SK-N-SH treated with all-trans-retinoic acid at 6 μM for 48 hours (cell line): Measurements from ENCODE around the gene TTR.

Experiments
- ATAC-seq: fragments of 200-7000 bp; cut with Tn5 transposase; 3 replicates; pipeline ENCODE4 v1.9.1; 2020; ENCODE audit warnings: mild to moderate bottlenecking, moderate library complexity
- ARNTL ChIP-seq: fragments of 450-650 bp; formaldehyde crosslinking; IDR thresholded peaks from 2 replicates; pipeline ENCODE4 v1.5.0; 2020; ENCODE audit warnings: low read depth, mild to moderate bottlenecking, moderate library complexity, borderline replicate concordance
- BACH2 ChIP-seq: fragments of 250-450 bp; sonication (Bioruptor Pico); IDR thresholded peaks from 2 replicates; pipeline ENCODE4 v1.9.0; 2021; ENCODE audit warnings: mild to moderate bottlenecking, borderline replicate concordance
- CSDC2 ChIP-seq: fragments of 250-450 bp; sonication (Bioruptor Pico); IDR thresholded peaks from 2 replicates; pipeline ENCODE4 v1.5.0; 2020; ENCODE audit warnings: mild to moderate bottlenecking, moderate library complexity
- ESRRG ChIP-seq: fragments of 250-450 bp; sonication (Bioruptor Pico); IDR thresholded peaks from 2 replicates; pipeline ENCODE4 v1.6.1; 2021; ENCODE audit warnings: mild to moderate bottlenecking
- GLIS3 ChIP-seq: fragments of 250-450 bp; sonication (Bioruptor Pico); IDR thresholded peaks from 2 replicates; pipeline ENCODE4 v1.5.0; 2020; ENCODE audit warnings: mild to moderate bottlenecking, moderate library complexity
- OSR1 ChIP-seq: fragments of 250-450 bp; sonication (Bioruptor Pico); IDR thresholded peaks from 2 replicates; pipeline ENCODE4 v1.8.0; 2022; ENCODE audit warnings: moderate library complexity, mild to moderate bottlenecking, inconsistent platforms
- PATZ1 ChIP-seq: fragments of 250-450 bp; sonication (Bioruptor Pico); IDR thresholded peaks from 2 replicates; pipeline ENCODE4 v1.8.0; 2020; ENCODE audit warnings: mild to moderate bottlenecking, moderate library complexity, borderline replicate concordance
- PPARA ChIP-seq: fragments of 250-450 bp; sonication (Bioruptor Pico); IDR thresholded peaks from 2 replicates; pipeline ENCODE4 v1.5.0; 2020; ENCODE audit warnings: mild to moderate bottlenecking, borderline replicate concordance
- RARB ChIP-seq: fragments of 250-450 bp; sonication (Bioruptor Pico); IDR thresholded peaks from 2 replicates; pipeline ENCODE4 v1.8.0; 2021; ENCODE audit warnings: mild to moderate bottlenecking, moderate library complexity
- SNAI2 ChIP-seq: fragments of 250-450 bp; sonication (Bioruptor Pico); IDR thresholded peaks from 2 replicates; pipeline ENCODE4 v1.5.0; 2020; ENCODE audit warnings: mild to moderate bottlenecking, moderate library complexity
- TCF4 ChIP-seq: fragments of 250-450 bp; sonication (Bioruptor Pico); IDR thresholded peaks from 2 replicates; pipeline ENCODE4 v1.8.0; 2021; ENCODE audit warnings: mild to moderate bottlenecking, moderate library complexity, borderline replicate concordance
- TOX ChIP-seq: fragments of 250-450 bp; sonication (Bioruptor Pico); IDR thresholded peaks from 2 replicates; pipeline ENCODE4 v1.8.0; 2021; ENCODE audit warnings: mild to moderate bottlenecking, moderate library complexity, borderline replicate concordance
- TSHZ2 ChIP-seq: fragments of 250-450 bp; sonication (Bioruptor Pico); IDR thresholded peaks from 2 replicates; pipeline ENCODE4 v1.5.0; 2020; ENCODE audit warnings: mild to moderate bottlenecking, moderate library complexity
- ZC3H10 ChIP-seq: fragments of 250-450 bp; sonication (Bioruptor Pico); IDR thresholded peaks from 2 replicates; pipeline ENCODE4 v1.5.1; 2021; ENCODE audit warnings: mild to moderate bottlenecking, moderate library complexity
- ZFP3 ChIP-seq: fragments of 250-450 bp; sonication (Bioruptor Pico); IDR thresholded peaks from 2 replicates; pipeline ENCODE4 v1.5.0; 2020; ENCODE audit warnings: mild to moderate bottlenecking, moderate library complexity
- ZFP30 ChIP-seq: fragments of 450-650 bp; formaldehyde crosslinking; IDR thresholded peaks from 2 replicates; pipeline ENCODE4 v1.5.0; 2022; ENCODE audit warnings: mild to moderate bottlenecking, moderate library complexity
- TF ChIP-seq, protein P1 (sequence below): fragments of 250-450 bp; sonication (Bioruptor Pico); IDR thresholded peaks from 2 replicates; pipeline ENCODE4 v1.5.1; 2021; ENCODE audit warnings: mild to moderate bottlenecking, moderate library complexity
- TF ChIP-seq, protein P2 (sequence below): fragments of 250-450 bp; sonication (Bioruptor Pico); IDR thresholded peaks from 2 replicates; pipeline ENCODE4 v1.8.0; 2021; ENCODE audit warnings: low read depth, mild to moderate bottlenecking, moderate library complexity, borderline replicate concordance
- TF ChIP-seq, protein P3 (sequence below): fragments of 250-450 bp; sonication (Bioruptor Pico); IDR thresholded peaks from 2 replicates; pipeline ENCODE4 v1.5.1; 2020; ENCODE audit warnings: low read depth, mild to moderate bottlenecking, moderate library complexity

The TTR gene

DNA sequence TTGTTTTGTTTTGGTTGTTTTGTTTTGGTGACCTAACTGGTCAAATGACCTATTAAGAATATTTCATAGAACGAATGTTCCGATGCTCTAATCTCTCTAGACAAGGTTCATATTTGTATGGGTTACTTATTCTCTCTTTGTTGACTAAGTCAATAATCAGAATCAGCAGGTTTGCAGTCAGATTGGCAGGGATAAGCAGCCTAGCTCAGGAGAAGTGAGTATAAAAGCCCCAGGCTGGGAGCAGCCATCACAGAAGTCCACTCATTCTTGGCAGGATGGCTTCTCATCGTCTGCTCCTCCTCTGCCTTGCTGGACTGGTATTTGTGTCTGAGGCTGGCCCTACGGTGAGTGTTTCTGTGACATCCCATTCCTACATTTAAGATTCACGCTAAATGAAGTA is at the start of gene TTR:
TTR (plus strand) TSS at position 250 of the 400 bp plus-strand sequence; CDS start at position 276, 26 bp downstream.
- no peak for ATAC-seq
- TF ChIP-seq TSHZ2 (CRISPR knock-in tag) (no peak), CSDC2 (CRISPR knock-in tag) (no peak), BACH2 (CRISPR knock-in tag) (no peak), TCF4 (no peak)

DNA sequence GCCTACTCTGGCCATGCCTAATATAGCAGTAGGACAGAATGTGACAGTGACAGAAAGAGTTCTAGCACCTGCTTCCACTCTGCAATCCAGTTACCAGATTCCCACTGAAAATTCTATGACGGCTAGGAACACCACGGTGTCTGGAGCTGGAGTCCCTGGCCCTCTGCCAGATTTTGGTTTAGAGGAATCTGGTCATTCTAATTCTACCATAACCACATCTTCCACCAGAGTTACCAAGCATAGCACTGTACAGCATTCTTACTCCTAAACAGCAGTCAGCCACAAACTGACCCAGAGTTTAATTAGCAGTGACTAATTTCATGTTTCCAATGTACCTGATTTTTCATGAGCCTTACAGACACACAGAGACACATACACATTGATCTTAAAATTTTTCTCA is 45.2 kb upstream of the TTR start:
- no peak for TF ChIP-seq ZFP30 (CRISPR knock-in tag)
- TF ChIP-seq, protein P1, sequence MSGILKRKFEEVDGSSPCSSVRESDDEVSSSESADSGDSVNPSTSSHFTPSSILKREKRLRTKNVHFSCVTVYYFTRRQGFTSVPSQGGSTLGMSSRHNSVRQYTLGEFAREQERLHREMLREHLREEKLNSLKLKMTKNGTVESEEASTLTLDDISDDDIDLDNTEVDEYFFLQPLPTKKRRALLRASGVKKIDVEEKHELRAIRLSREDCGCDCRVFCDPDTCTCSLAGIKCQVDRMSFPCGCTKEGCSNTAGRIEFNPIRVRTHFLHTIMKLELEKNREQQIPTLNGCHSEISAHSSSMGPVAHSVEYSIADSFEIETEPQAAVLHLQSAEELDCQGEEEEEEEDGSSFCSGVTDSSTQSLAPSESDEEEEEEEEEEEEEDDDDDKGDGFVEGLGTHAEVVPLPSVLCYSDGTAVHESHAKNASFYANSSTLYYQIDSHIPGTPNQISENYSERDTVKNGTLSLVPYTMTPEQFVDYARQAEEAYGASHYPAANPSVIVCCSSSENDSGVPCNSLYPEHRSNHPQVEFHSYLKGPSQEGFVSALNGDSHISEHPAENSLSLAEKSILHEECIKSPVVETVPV (CRISPR knock-in tag): no peak
- no peak for TF ChIP-seq TOX (CRISPR knock-in tag)
- no peak for TF ChIP-seq ZFP3
- TF ChIP-seq BACH2 (CRISPR knock-in tag): no peak
- TF ChIP-seq, protein P2, sequence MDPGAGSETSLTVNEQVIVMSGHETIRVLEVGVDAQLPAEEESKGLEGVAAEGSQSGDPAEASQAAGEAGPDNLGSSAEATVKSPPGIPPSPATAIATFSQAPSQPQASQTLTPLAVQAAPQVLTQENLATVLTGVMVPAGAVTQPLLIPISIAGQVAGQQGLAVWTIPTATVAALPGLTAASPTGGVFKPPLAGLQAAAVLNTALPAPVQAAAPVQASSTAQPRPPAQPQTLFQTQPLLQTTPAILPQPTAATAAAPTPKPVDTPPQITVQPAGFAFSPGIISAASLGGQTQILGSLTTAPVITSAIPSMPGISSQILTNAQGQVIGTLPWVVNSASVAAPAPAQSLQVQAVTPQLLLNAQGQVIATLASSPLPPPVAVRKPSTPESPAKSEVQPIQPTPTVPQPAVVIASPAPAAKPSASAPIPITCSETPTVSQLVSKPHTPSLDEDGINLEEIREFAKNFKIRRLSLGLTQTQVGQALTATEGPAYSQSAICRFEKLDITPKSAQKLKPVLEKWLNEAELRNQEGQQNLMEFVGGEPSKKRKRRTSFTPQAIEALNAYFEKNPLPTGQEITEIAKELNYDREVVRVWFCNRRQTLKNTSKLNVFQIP (CRISPR knock-in tag): no peak
- no peak for TF ChIP-seq TSHZ2 (CRISPR knock-in tag)
- TF ChIP-seq GLIS3 (CRISPR knock-in tag): no peak
- no peak for TF ChIP-seq ARNTL (CRISPR knock-in tag)
- TF ChIP-seq RARB: no peak
- no peak for TF ChIP-seq OSR1 (CRISPR knock-in tag)
- no peak for TF ChIP-seq PPARA (CRISPR knock-in tag)
- no peak for TF ChIP-seq ESRRG (CRISPR knock-in tag)
- no peak for TF ChIP-seq CSDC2 (CRISPR knock-in tag)
- TF ChIP-seq PATZ1 (CRISPR knock-in tag): no peak
- no peak for TF ChIP-seq SNAI2 (CRISPR knock-in tag)
- TF ChIP-seq, protein P3, sequence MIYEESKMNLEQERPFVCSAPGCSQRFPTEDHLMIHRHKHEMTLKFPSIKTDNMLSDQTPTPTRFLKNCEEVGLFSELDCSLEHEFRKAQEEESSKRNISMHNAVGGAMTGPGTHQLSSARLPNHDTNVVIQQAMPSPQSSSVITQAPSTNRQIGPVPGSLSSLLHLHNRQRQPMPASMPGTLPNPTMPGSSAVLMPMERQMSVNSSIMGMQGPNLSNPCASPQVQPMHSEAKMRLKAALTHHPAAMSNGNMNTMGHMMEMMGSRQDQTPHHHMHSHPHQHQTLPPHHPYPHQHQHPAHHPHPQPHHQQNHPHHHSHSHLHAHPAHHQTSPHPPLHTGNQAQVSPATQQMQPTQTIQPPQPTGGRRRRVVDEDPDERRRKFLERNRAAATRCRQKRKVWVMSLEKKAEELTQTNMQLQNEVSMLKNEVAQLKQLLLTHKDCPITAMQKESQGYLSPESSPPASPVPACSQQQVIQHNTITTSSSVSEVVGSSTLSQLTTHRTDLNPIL: no peak
- TF ChIP-seq ZC3H10 (CRISPR knock-in tag): no peak
- ATAC-seq: no peak
